NCI-H146 (cell line): ENCODE measurements around the gene PTTG1IP2.
"Not testable (repeated sequence)": the region's sequence is repeated elsewhere in the genome, so short reads cannot be mapped to it uniquely, and the experiment has no call there.

Experiments used
- DNase-seq: peaks from one replicate; lab custom pipeline; 2025; lab: John Stamatoyannopoulos, UW

The PTTG1IP2 gene

GRCh38 chr7:90469554-90469953, at the start of gene PTTG1IP2:
Gene PTTG1IP2, plus strand, starts transcription at chr7:90469639. Its CDS starts 148 bp downstream, at chr7:90469787.
- no peak for DNase-seq

- no peak for DNase-seq
Measured at GRCh38 chr7:90421651-90422050, 47.8 kb upstream of the PTTG1IP2 start.

GRCh38 chr7:90424720-90425119, 44.7 kb upstream of the PTTG1IP2 start:
- DNase-seq = no peak

GRCh38 chr7:90425376-90425775, 44.1 kb upstream of the PTTG1IP2 start:
- DNase-seq = no peak

GRCh38 chr7:90430614-90431460, 38.6 kb upstream of the PTTG1IP2 start:
- peak; percentile 10 for DNase-seq

GRCh38 chr7:90432752-90433151, 36.7 kb upstream of the PTTG1IP2 start:
- DNase-seq = no peak

GRCh38 chr7:90433221-90433620, 36.2 kb upstream of the PTTG1IP2 start:
- no peak for DNase-seq

GRCh38 chr7:90445633-90446032, 23.8 kb upstream of the PTTG1IP2 start:
- no peak for DNase-seq

GRCh38 chr7:90446137-90446899, 23.1 kb upstream of the PTTG1IP2 start:
- DNase-seq = no peak

- no peak for DNase-seq
Measured at GRCh38 chr7:90453259-90453891, 16.1 kb upstream of the PTTG1IP2 start.

GRCh38 chr7:90453931-90454330, 15.5 kb upstream of the PTTG1IP2 start:
- no peak for DNase-seq

- peak; percentile 26 for DNase-seq
Measured at GRCh38 chr7:90455163-90456030, 14.0 kb upstream of the PTTG1IP2 start.

GRCh38 chr7:90458104-90458503, 11.3 kb upstream of the PTTG1IP2 start:
- DNase-seq = no peak

- DNase-seq = no peak
Measured at GRCh38 chr7:90459888-90460287, 9.6 kb upstream of the PTTG1IP2 start.

- no peak for DNase-seq
Measured at GRCh38 chr7:90461219-90461618, 8.2 kb upstream of the PTTG1IP2 start.

- not testable (repeated sequence) for DNase-seq
Measured at GRCh38 chr7:90463151-90463628, 6.2 kb upstream of the PTTG1IP2 start.

GRCh38 chr7:90465816-90466215, 3.6 kb upstream of the PTTG1IP2 start:
- no peak for DNase-seq

- DNase-seq = no peak
Measured at GRCh38 chr7:90472805-90473540, 3.5 kb downstream of the PTTG1IP2 start.

- no peak for DNase-seq
Measured at GRCh38 chr7:90473814-90474213, 4.4 kb downstream of the PTTG1IP2 start.

GRCh38 chr7:90474284-90475210, 5.1 kb downstream of the PTTG1IP2 start:
- no peak for DNase-seq
